PC-9 (cell line): ENCODE data around the gene CEP170B. TPM values are rescaled to one million over a fixed set of nuclear protein-coding genes. Genes with fewer than 3 reads are reported as not detected.

Experiments
- BruUV-seq: library from RNA; stranded (reverse); fragments of 400-500 nt; replicated peaks from 2 replicates; lab custom pipeline; 2021; lab: Mats Ljungman, UMichigan
- CTCF ChIA-PET: fragments of 300-600 bp; sonication (Branson Sonifier 250); formaldehyde crosslinking; loops from one replicate; lab custom pipeline; 2022; ENCODE audit warnings: antibody characterized with exemption; lab: Charles Lee
- POLR2A ChIA-PET: fragments of 300-600 bp; sonication (Branson Sonifier 250); formaldehyde crosslinking; loops from one replicate; lab custom pipeline; 2022; ENCODE audit warnings: antibody characterized with exemption; ENCODE audit not compliant: unreplicated experiment; lab: Charles Lee
- DNase-seq, 2 experiments: peaks; one replicate each; pipeline versions ENCODE4 v3.0.0 to v3.0.0-alpha.2; 2015 to 2022; ENCODE audit warnings: mixed read lengths in 1 of 2
- H2AFZ ChIP-seq: fragments of 200-600 bp; sonication (generic); 2 replicates; pipeline ENCODE4 v1.8.1; 2017; ENCODE audit warnings: antibody characterized with exemption
- H3F3A ChIP-seq: fragments of 200-600 bp; sonication (generic); 2 replicates; pipeline ENCODE4 v1.8.1; 2017; ENCODE audit warnings: antibody characterized with exemption, mild to moderate bottlenecking, low read depth; ENCODE audit not compliant: insufficient read depth
- H3K27ac ChIP-seq: fragments of 200-600 bp; sonication (generic); 2 replicates; pipeline ENCODE4 v1.6.1; 2016; ENCODE audit warnings: mixed run types
- H3K27me3 ChIP-seq: fragments of 200-600 bp; sonication (generic); 2 replicates; pipeline ENCODE4 v1.6.1; 2016; ENCODE audit warnings: low read depth, mixed run types; ENCODE audit not compliant: insufficient read depth
- H3K36me3 ChIP-seq: fragments of 200-600 bp; sonication (generic); 2 replicates; pipeline ENCODE4 v1.6.1; 2016; ENCODE audit warnings: low read depth, mixed run types
- H3K4me1 ChIP-seq: fragments of 200-600 bp; sonication (generic); replicated peaks from 2 replicates; pipeline ENCODE4 v1.6.1; 2016; ENCODE audit warnings: mixed run types; ENCODE audit not compliant: insufficient read depth
- H3K4me2 ChIP-seq: fragments of 200-600 bp; sonication (generic); 2 replicates; pipeline ENCODE4 v1.6.1; 2017; ENCODE audit warnings: mixed run types
- H3K4me3 ChIP-seq: fragments of 200-600 bp; sonication (generic); 2 replicates; pipeline ENCODE4 v1.6.1; 2016; ENCODE audit warnings: mixed run types
- H3K79me2 ChIP-seq: fragments of 200-600 bp; sonication (generic); 2 replicates; pipeline ENCODE4 v1.6.1; 2017; ENCODE audit warnings: low read depth, mixed run types
- H3K9me2 ChIP-seq: fragments of 200-600 bp; sonication (generic); 2 replicates; pipeline ENCODE4 v1.8.1; 2017; ENCODE audit warnings: mild to moderate bottlenecking; ENCODE audit not compliant: insufficient read depth
- H3K9me3 ChIP-seq: fragments of 200-600 bp; sonication (generic); 2 replicates; pipeline ENCODE4 v1.8.1; 2016; ENCODE audit warnings: low read depth; ENCODE audit not compliant: insufficient read depth
- H4K20me1 ChIP-seq: fragments of 200-600 bp; sonication (generic); 2 replicates; pipeline ENCODE4 v1.8.1; 2017; ENCODE audit not compliant: insufficient read depth
- CTCF ChIP-seq: fragments of 200-600 bp; sonication (generic); conservative IDR thresholded peaks from 2 replicates; pipeline ENCODE4 v1.6.1; 2017; ENCODE audit warnings: mixed run types, antibody characterized with exemption, mild to moderate bottlenecking, moderate library complexity
- EZH2 ChIP-seq: fragments of 200-600 bp; sonication (generic); IDR thresholded peaks from 2 replicates; pipeline ENCODE4 v1.8.0; 2017; ENCODE audit warnings: antibody characterized with exemption, low read depth
- intact Hi-C: fragments of 100-400 bp; cut with micrococcal nuclease; formaldehyde crosslinking; loops from one replicate; pipeline ENCODE4 v1.10.0; 2022; ENCODE audit not compliant: unreplicated experiment
- total RNA-seq: library from RNA; stranded (reverse); gene quantifications from 2 replicates; pipeline ENCODE4 v1.2.3, GENCODE V29; 2021

The CEP170B gene
- total RNA-seq, 1 experiment from 2014 or later: 25.7 TPM

DNA sequence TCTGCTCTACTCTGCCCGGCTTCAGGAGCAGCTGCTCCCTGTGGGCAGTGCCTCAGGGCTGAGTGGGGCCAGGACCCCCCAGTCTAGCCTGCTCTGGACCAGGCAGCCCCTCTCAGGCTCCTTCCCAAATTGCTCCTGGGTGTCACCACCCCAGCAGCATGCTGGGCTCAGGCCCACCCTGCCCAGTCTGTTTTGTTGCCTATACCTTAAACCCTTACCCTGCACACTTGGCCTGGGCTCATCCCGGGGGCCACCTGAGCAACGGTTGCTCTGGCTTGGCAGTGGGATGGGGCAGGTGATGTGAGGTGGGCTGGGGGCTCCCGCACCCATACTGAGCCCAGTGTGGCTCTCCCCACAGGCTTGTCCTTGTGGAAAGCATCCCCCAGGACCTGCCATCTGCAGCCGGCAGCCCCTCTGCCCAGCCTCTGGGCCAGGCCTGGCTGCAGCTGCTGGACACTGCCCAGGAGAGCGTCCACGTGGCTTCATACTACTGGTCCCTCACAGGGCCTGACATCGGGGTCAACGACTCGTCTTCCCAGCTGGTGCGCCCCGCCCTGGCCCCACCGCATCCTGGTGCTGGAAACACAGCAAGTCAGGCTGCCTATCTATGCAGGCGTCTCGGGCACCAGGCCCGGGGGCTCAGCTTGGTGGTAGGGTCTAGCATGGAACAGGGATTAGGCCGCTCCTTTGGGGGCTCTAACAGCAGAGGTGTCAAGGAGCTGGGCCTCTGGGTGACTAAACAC lies 63.5 kb downstream of the CEP170B start:
- Histone ChIP-seq H2AFZ (no peak overlapping the region), H3K27me3 (no peaks in the 10 kb centered on the region; the same call in 1 of the 2 replicates), H3K27ac (no peak overlapping the region), H3K36me3 (no peaks in the 10 kb centered on the region), H3K79me2 (no peaks in the 10 kb centered on the region), H3K9me2 (no peaks in the 10 kb centered on the region), H3K4me1 (no peaks in the 10 kb centered on the region), H3K4me2 (no peak overlapping the region), H3F3A (no peaks in the 10 kb centered on the region; the same call in 1 of the 2 replicates), H3K4me3 (no peak overlapping the region), H4K20me1 (no peaks in the 10 kb centered on the region), H3K9me3 (no peaks in the 10 kb centered on the region)
- ChIA-PET POLR2A (no interaction called here), CTCF (no interaction called here)
- BruUV-seq: no TSS peak
- no peak for DNase-seq
- no peak for TF ChIP-seq CTCF
- no peak for TF ChIP-seq EZH2
- intact Hi-C loops: no loop called here

- Histone ChIP-seq H3K4me3 (no peak overlapping the region), H3K27ac (no peak overlapping the region), H3K9me3 (no peaks in the 10 kb centered on the region), H2AFZ (no peak overlapping the region), H3K9me2 (no peaks in the 10 kb centered on the region), H4K20me1 (no peaks in the 10 kb centered on the region), H3K4me1 (no peaks in the 10 kb centered on the region), H3F3A (no peaks in the 10 kb centered on the region; the same call in 1 of the 2 replicates), H3K36me3 (no peaks in the 10 kb centered on the region), H3K79me2 (no peaks in the 10 kb centered on the region), H3K27me3 (peaks cover 4% of the 10 kb centered on the region; the same call in 1 of the 2 replicates), H3K4me2 (no peak overlapping the region)
- TF ChIP-seq EZH2 (no peak), CTCF (no peak)
- no peak for DNase-seq
- ChIA-PET CTCF (no interaction called here), POLR2A (interaction anchor here (0.7 kb wide), 1 partner anchor 887 kb away, joined by 3 read pairs; no protein-coding TSS in a partner anchor)
- no TSS peak for BruUV-seq
- intact Hi-C loops: loop anchor here (5.0 kb wide), 1 partner anchor 38 kb away; no protein-coding TSS in a partner anchor
Measured at GRCh38 chr14:104929268-104930230, 64.5 kb downstream of the CEP170B start.

DNA sequence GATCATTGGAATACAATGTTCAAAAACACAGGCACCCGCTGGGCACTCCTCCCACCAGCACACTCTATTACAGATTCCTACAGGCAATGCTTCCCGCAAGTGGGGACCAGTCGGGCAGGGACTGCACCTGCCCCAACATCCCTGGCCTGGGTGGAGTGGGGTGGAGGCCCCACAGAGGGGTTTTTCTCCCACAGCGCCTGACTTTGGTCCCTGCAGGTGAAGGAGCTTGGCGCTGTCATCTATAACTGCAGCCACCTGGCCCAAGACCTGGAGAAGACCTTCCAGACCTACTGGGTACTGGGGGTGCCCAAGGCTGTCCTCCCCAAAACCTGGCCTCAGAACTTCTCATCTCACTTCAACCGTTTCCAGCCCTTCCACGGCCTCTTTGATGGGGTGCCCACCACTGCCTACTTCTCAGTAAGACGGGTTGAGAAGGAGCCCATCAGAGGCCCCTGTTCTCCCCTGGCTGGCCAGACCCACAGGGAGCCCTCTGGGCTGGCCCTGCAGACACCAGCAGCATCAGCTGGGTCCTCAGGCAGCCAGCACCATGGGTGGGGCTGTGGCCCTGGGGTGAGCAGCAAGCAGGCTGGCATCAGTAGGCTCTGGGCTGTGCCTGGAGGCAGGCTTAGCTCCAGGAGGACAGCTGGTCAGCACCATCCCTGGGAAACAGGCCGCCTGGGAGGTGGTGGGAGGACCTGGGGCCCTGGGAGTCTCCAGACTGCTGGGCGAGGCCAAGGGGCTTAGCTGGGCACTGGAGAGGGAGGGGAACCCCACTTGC lies 65.6 kb downstream of the CEP170B start:
- Histone ChIP-seq H3F3A (peaks cover 3% of the 10 kb centered on the region; the same call in 1 of the 2 replicates), H3K4me3 (no peak overlapping the region), H4K20me1 (no peaks in the 10 kb centered on the region), H2AFZ (no peak overlapping the region), H3K4me1 (no peaks in the 10 kb centered on the region), H3K79me2 (no peaks in the 10 kb centered on the region), H3K4me2 (no peak overlapping the region), H3K9me2 (no peaks in the 10 kb centered on the region), H3K9me3 (no peaks in the 10 kb centered on the region), H3K27me3 (peaks cover 12% of the 10 kb centered on the region; the same call in 1 of the 2 replicates), H3K36me3 (no peaks in the 10 kb centered on the region), H3K27ac (no peak overlapping the region)
- intact Hi-C loops: loop anchor here (5.0 kb wide), 1 partner anchor 37 kb away; no protein-coding TSS in a partner anchor
- BruUV-seq: no TSS peak
- no peak for TF ChIP-seq CTCF
- no peak for TF ChIP-seq EZH2
- no peak for DNase-seq
- CTCF ChIA-PET: no interaction called here
- POLR2A ChIA-PET: no interaction called here
